AG20443 (cell line): ENCODE measurements around the gene TRIM43.
"Not testable (repeated sequence)": the region's sequence is repeated elsewhere in the genome, so short reads cannot be mapped to it uniquely, and the experiment has no call there.

Experiments
- DNase-seq: peaks from one replicate; pipeline ENCODE4 v3.0.0; 2012; ENCODE audit warnings: low spot score, mixed read lengths

TRIM43 gene

DNA sequence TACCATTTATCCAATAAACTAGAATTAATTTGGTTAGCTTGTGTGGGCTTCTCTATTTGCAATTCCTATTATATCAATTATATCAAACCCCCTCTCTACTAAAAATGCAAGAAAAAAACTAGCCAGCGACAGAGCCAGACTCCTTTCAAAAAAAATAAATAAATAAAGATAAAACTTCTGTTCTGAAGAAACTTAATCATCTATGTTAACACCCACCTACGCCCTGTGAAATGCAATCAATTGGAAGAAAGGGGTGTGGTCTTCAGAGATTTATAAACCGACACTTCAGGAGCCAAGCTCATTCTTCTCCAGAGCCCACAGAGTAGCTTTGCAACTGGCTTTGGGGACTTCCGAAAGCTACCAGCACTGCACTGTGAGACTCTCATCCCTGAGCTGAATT is at the start of gene TRIM43:
TSS of gene TRIM43 (plus strand) at position 301 of the 400 bp plus-strand sequence. CDS start 2,023 bp downstream, outside the sequence.
- not testable (repeated sequence) for DNase-seq

DNA sequence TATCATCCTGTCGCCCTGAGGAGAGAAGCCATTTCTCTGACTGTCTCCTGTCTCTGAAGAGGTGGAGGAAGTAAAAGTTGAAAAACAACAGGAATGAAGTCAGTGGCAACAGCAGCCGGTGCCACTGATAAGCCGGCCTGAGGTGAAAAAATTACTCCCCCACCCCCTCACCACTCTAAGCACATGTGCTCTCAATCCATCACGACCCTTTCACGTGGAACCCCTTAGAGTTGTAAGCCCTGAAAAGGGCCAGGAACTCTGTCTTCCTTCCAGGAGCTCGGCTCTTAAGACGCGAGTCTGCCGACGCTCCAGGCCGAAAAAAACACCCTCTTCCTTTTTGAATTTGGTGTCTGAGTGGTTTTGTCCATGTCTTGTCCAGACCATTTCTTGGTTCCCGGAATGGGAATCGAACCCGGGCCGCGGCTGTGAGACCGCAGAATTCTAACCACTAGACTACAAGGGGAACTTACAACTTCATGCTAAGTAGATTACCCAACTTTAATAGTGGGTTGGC is 40.7 kb upstream of the TRIM43 start:
- DNase-seq = no peak

DNA sequence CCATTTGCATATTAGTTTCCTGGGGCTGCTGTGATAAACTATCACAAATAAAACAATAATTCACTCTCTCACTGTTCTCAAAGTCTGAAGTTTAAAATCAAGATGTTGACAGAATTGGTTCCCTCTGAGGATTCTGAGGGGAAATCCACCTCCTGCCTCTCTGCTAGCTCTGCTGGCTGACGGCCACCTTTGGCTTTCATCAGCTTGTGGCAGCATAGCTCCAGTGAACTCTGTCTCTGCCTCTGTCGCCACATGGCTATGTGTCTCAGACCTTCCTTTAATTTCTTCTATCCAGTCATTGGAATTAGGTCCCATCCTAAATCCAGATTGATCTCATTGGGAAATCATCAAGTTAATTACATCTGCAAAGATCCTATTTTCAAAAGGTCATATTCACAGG is 38.9 kb upstream of the TRIM43 start:
- peak; percentile 18 for DNase-seq

DNA sequence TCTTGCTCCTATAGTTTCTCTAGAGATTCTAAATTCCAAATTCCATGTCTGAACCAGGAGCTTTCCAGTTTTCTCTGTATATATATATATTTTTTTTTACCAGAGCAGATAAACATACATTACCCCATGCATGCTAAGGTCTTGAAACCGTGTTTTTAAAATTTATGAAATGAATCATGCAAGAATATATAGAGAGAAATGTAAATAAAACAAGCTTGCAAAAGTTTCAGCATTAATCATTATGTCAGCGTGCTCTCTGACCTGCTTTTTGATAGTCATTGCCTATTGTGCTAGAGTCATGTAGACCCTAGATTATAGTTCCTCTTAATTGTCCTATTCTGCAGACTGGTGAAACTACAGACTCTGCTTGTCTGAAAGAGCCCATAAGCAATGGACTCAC is 22.6 kb upstream of the TRIM43 start:
- DNase-seq = no peak

DNA sequence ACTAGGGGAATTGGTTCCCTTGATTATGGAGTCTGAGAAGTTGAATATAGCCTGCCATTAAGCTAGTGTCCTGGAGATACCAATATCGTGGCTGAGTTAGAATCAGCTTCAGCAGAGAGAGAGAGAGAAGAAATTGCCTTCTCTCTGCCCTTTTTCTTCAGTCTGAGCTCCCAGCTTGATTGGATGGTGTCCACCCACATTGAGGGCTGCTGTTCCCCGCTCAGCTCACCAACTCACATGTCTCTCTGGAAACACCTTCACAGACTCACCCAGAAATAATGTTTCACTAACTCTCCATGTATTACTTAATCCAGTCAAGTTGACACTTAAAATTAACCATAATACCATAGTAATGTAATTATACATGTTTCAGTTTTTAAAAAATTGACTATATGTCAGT is 17.9 kb upstream of the TRIM43 start:
- no peak for DNase-seq

DNA sequence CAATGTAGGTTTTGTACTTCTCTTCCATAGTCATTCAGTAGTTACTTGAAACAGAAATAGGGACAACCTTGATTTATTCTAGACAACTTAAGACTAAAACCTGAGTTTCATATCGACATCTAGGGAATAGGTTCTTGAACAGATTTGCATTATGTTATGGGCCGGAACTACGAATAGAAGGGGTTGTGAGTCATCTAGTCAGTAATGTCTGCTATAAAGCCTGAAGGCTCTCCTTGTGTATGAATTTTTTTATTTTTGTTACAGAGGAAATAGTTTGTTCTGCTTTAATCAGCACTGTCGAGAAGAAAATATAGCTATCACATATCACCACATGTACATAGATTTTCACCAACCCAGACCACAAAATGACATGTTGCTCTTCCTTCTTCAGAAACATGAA is 17.3 kb upstream of the TRIM43 start:
- no peak for DNase-seq

DNA sequence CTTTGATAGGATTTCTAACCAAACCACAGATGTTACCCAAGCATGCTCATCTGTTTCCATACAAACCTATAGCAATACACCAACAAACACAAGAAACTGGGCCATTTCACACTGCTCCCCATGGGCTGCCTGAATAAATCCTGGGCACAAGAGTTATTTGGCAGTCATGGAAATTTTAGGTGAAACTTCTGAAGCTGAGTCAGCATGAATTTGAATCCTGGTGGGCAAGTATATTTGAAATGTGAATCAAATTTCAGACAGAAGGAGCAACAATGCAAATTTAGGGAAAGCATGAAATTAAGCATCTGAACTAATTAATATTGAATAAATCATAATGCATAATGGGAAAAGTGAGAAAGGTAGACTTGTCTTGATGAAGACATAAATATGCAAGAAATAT is 15.9 kb upstream of the TRIM43 start:
- no peak for DNase-seq

DNA sequence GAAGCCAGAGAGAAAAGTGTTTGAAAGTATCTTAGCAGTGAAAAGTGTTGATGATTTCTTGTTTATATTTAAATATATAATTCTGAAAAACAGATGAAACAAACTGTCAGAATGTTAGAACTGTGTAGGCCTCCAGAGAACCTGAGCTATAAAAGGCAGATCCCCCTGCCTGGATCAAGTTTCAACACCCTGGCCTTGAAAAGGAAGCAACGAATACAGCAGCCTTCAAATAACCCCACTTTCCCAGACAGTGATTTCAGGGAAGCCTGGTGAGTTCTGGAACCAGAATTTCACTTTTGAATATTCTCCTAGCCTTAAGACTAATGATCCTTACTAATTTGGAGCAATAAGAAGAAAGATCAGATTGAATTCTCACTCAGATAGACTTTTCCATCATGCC is 13.3 kb upstream of the TRIM43 start:
- DNase-seq = no peak

DNA sequence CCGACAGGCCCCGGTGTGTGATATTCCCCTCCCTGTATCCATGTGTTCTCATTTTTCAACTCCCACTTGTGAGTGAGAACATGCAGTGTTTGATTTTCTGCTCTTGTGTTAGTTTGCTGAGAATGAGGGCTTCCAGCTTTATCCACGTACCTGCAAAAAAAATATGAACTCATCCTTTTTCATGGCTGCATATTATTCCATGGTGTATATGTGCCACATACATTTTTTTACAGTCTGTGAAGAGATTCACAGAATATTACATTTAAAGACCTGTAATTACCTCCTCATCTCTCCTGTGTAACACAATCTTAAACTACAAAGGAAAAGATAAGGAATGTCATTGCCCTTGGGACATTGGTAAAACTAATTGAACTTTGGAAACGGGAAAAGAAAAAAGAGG is 8.3 kb upstream of the TRIM43 start:
- DNase-seq = not testable (repeated sequence)

DNA sequence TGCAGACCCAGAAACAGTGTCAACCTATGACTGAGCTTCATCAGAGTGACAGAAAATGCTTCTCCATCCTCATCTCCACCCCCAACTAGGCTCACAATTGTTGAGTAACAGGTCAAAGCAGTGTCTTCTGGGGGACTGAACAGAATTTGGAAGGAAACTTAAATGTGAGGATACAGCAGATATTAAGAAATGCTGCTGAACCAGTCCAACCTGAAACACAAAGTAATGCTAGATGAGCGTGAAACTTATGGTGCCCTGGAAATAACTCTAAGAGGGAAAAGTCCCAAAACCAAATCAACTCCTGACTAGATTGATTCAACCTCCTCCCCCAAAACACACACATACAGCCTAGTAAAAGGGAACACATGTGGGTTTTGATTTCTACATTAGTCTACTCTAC is 7.5 kb upstream of the TRIM43 start:
- DNase-seq = not testable (repeated sequence)

DNA sequence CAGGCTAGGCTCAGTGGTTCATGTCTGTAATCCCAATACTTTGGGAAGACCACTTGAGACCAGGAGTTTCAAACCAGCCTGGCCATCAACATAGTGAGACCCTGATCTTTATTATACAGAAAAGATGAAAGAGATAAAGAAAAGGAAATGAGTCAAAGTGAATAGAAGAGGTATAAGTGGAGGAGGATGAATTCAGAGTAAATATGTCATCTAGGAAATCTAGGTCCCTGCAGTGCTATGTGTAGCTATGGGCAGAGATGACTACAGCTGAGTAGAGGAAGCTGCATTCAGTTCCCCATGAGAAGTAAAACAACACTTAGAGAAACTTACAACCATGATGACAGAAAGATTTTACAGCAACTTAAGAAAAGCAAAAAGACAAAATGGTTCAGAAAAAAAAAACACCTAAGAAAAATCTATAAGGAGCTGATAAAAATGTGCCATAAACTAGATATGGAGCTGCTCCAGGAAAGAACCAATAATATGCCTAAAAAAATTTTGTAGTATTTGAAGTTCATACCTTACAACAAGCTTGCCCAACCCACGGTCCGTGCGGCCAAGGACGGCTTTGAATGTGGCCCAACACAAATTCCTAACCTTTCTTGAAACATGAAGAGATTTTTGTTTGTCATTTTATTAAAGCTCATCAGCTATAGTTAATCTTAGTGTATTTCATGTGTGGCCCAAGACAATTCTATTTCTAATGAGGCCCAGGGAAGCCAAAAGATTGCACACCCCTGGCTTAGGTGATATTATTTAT is 1.8 kb upstream of the TRIM43 start:
- DNase-seq = not testable (repeated sequence)

DNA sequence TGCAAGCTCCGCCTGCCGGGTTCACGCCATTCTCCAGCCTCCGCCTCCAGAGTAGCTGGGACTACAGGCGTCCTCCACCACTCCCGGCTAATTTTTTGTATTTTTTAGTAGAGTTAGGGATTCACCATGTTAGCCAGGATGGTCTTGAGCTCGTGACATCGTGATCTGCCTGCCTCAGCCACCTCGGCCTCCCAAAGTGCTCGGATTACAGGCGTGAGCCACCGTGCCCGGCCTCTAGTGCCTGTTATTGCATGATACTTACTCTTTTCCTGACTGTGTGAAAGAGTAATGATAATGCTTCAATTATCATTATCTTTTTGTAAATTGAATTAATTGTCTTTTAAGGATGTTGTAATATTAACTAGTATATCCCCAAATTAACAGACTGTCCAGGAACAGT is 1.2 kb downstream of the TRIM43 start:
- not testable (repeated sequence) for DNase-seq

DNA sequence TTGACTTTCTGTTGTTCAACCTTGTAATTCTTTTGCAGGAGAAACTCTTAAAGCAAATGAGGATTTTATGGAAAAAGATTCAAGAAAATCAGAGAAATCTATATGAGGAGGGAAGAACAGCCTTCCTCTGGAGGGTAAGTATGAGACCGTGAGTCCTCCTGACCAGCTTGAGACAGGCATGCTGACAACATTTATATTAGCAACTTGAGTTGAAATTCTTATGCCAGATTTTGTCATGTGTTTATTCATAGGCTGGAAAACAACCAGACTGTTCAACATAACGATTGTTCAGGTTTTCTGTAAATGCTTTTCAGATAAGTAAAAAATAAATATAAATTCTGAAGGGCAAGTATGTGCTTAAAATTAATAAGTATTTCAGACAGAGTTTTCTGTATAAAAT is 3.2 kb downstream of the TRIM43 start:
- not testable (repeated sequence) for DNase-seq

DNA sequence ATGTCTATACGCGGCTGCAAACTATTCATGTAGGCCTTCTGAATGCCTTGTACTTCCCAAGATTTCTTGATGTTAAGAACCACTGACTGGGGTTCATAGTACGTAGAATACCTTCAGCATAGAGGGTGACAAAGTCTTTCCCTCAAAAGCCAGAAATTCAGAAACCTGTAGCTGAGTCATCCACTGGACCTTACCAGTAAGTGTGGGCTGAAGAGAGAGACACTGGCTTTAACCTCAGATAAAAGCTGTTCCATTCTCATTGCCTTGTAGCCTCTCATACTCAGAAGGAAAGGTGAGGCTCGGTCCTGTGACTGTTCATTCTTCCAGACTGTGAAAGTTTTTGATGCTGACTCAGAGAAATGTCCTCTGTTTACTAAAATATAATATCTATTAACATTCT is 9.5 kb downstream of the TRIM43 start:
- not testable (repeated sequence) for DNase-seq

DNA sequence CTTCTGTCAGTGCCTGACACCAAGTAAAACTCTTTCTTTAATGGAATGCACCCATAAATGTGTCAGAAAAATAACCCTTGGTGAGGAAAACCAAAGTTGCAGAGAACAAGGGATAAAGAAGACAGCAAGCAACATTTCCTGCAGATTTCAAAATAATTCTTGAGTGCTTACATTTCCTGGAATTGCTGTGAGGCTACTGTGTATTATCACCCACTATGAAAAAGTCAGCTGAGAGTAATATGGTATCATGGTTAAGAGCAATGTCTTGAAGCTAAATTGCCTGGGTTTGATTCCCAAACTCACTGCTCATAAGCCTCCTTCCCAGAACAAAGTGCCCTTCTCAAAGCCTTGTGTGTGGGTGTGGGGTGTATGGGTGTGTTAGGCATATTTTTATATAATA is 10.3 kb downstream of the TRIM43 start:
- not testable (repeated sequence) for DNase-seq

DNA sequence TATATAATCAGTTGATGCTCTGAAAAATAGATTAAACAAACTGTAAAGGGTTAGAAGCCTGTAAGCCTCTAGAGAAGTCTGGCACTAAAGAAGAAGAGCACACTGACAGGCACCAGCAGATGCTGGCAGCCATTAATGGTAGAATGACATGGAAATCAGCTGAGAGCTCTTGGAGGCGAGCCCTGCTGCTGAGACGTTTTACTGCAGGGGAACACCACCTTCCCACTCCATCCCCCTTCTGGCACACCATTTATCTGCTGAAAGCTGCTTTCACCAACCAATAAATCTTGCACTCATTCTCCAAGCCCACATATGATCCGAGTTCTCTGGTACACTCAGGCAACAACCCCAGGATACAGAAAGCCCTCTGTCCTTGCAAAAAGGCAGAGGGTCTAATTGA is 16.6 kb downstream of the TRIM43 start:
- DNase-seq = not testable (repeated sequence)

DNA sequence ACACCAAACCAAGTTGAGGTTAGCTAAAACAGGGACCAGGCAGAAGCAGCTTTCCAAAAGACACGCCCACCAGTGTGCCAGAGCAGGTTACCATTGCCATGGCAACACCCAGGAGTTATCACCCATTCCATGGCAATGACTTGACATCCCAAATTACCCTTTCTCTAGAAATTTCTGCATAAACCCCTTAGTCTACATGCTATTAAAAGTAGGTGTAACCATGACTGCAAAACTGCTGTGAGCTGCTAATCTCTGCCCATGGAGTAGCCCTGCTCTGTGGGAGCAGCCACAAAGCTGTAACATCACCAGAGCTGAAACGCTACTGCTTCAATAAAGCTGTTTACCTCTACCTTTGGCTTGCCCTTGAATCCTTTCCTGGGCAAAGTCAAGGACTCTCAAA is 18.0 kb downstream of the TRIM43 start:
- not testable (repeated sequence) for DNase-seq

DNA sequence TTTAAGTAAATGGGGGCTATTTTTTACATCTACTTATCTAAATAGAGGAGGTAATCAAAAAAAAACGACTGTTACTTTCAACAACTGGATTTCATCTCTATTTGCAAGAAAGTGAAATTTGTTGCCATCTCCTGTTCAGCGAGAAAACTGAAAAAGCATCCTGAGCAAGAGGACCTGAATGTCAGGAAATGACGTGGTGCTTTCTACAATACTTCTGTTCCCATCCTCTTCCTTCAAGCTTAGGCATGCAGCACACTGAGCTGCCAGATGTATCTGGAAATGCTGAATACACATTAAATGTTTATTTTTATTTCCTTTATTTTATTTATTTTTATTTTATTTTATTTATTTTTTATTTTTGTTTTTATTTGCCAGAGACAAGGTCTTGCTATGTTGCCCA is 21.2 kb downstream of the TRIM43 start:
- DNase-seq = not testable (repeated sequence)

DNA sequence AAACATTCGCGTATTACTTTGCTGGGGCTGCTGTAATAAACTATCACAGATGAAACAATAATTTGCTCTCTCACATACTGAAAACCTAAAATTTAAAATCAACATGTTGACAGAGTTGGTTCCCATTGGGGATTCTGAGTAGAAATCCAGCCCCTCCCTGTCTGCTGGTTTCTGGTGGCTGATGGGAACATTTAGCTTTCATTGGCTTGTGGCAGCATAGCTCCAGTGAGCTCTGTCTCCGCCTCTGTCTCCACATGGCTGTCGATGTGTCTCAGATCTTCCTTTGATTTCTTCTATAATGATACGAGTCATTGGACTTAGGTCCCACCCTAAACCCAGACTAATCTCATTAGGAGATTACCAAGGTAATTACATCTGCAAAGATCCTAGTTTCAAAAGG is 30.9 kb downstream of the TRIM43 start:
- not testable (repeated sequence) for DNase-seq

DNA sequence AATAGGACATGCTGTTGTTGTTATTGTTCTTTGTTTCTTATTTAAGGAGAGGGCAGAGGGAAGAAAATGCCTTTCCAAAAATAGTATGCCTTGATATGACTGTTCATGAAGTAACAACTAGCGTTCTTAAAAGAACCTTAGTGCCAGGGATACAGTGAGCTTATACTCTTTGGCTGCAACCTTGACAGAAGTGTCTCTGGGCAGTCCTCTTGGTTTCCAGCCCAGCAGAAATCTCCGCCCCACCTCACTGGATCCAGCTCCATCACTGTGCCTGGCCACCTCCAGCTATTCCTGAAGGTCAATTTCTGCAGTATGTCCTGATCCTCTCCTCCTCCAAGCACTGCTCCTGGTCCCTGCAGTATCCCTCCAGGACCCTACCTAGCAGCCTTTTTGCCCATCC is 39.2 kb downstream of the TRIM43 start:
- DNase-seq = not testable (repeated sequence)

DNA sequence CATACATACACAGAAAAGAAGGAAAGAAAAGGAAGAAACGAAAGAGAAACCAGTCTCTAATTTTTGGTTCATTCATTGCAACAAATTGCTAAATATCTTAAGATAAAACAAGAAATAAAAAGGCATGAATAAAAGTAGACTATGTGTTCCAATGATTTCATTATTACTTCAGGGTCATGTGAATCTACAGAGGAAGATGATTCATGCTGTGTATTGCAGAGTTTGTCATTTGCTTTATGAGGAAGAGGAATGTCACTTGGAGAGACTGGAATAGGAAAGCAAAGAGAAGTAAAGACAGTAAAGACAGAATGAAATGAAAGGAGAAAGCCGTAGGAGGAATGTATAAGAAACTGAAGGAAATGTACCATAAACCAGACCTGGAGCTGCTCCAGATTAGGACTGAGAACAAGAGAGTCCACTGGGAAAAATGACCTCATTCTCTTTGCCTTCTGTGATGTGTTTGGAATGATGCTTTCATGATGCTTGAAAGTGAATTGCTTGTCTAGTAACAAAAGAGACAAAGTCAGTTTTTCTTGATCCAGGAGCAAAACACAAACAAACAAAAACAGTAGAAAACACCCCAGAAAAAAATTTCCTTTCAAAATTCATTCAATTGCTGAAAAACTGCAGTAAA is 41.9 kb downstream of the TRIM43 start:
- not testable (repeated sequence) for DNase-seq

DNA sequence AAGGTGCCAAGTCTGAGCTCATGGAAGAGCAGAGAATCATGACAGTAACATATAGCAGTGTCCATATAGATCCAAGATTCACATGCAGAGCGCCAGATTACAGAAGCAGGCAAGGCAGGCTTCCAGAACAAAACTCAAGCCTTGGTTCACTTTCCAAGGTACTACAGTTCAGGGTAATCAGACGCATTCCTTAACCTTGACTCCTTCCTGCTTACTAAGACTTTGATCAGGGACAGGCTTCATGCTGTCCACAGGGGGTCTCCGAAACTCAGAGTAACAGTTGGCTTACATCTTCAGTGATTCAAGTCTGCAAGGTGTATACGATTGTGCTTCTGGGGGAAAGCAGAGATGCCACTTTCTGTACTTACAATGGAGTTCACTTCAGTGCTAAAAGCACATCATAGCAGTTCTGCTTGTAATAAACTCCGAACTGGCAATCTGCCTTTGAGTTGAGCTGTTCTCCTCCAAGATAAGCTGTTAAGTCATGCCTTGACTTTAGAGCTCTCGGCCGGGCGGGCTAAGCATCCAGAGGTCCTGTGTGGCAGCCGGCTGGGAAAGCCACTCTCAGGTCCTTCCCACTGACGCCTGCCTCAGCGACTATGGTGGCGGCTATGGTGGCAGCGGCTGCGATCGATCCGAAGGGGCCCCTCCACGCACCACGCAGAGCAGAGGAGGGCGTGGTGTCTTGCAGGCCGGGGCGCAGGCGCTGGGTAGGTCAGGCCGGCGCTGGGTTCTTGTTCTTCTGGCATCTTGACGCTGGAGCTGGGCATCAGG is 48.9 kb downstream of the TRIM43 start:
- DNase-seq = not testable (repeated sequence)

DNA sequence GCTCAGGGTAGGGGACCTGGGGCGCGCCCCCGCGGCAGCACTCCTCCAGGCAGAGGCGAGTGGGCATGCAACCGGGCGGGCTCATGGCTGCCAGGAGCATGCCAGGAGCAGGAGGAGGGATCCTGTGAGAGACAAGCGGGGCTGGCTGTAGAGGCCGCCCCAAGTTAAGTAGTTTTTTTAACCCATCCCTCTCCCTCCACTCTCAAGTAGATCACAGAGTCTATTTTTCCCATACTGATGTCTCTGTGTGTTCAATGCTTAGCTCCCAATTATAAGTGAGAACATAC is 49.4 kb downstream of the TRIM43 start:
- not testable (repeated sequence) for DNase-seq
